Loucy (cell line): ENCODE measurements around the gene HEPN1.

ENCODE experiments used
- H2AFZ ChIP-seq: fragments of 200-600 bp; sonication (generic); 2 replicates; pipeline ENCODE4 v1.6.0; 2016; ENCODE audit warnings: antibody characterized with exemption, mild to moderate bottlenecking, low read length, moderate library complexity
- H3F3A ChIP-seq: fragments of 200-600 bp; 2 replicates; pipeline ENCODE4 v1.6.0; 2016; ENCODE audit warnings: antibody characterized with exemption, low read depth, mild to moderate bottlenecking
- H3K27me3 ChIP-seq: fragments of 200-600 bp; sonication (generic); 2 replicates; pipeline ENCODE4 v1.6.1; 2014; ENCODE audit warnings: low read length, mild to moderate bottlenecking; ENCODE audit not compliant: insufficient read depth, poor library complexity, severe bottlenecking
- H3K36me3 ChIP-seq: fragments of 200-600 bp; sonication (generic); 2 replicates; pipeline ENCODE4 v1.6.1; 2016; ENCODE audit warnings: low read length; ENCODE audit not compliant: insufficient read depth
- H3K4me1 ChIP-seq: fragments of 200-600 bp; sonication (generic); 2 replicates; pipeline ENCODE4 v1.5.1; 2014; ENCODE audit warnings: low read length, mild to moderate bottlenecking; ENCODE audit not compliant: insufficient read depth, poor library complexity, severe bottlenecking
- H3K4me2 ChIP-seq: fragments of 200-600 bp; sonication (generic); 2 replicates; pipeline ENCODE4 v1.6.0; 2014; ENCODE audit warnings: antibody characterized with exemption, low read length, low read depth, mild to moderate bottlenecking; ENCODE audit not compliant: poor library complexity, severe bottlenecking
- H3K4me3 ChIP-seq: fragments of 200-600 bp; sonication (generic); 2 replicates; pipeline ENCODE4 v1.5.1; 2014; ENCODE audit warnings: low read length, mild to moderate bottlenecking, mixed read lengths; ENCODE audit not compliant: poor library complexity, severe bottlenecking
- H3K79me2 ChIP-seq: fragments of 200-600 bp; sonication (generic); 2 replicates; pipeline ENCODE4 v1.6.1; 2014; ENCODE audit warnings: low read length; ENCODE audit not compliant: insufficient read depth
- H3K9ac ChIP-seq: fragments of 200-600 bp; sonication (generic); 2 replicates; pipeline ENCODE4 v1.6.0; 2014; ENCODE audit warnings: mild to moderate bottlenecking, low read depth, low read length, moderate library complexity; ENCODE audit not compliant: poor library complexity, severe bottlenecking
- H3K9me2 ChIP-seq: fragments of 200-600 bp; sonication (generic); replicated peaks from 2 replicates; pipeline ENCODE4 v1.6.1; 2016; ENCODE audit warnings: low read depth, low read length, mixed read lengths
- H3K9me3 ChIP-seq: fragments of 200-600 bp; sonication (generic); 2 replicates; pipeline ENCODE4 v1.6.1; 2014; ENCODE audit warnings: mild to moderate bottlenecking, antibody characterized with exemption, low read length, low read depth; ENCODE audit not compliant: insufficient read depth
- H4K20me1 ChIP-seq: fragments of 200-600 bp; sonication (generic); 2 replicates; pipeline ENCODE4 v1.6.0; 2014; ENCODE audit warnings: antibody characterized with exemption, low read length, mild to moderate bottlenecking; ENCODE audit not compliant: insufficient read depth, poor library complexity, severe bottlenecking
- EZH2phosphoT487 ChIP-seq: fragments of 200-600 bp; IDR thresholded peaks from 2 replicates; pipeline ENCODE4 v1.6.1; 2018; ENCODE audit warnings: antibody characterized with exemption, mild to moderate bottlenecking, moderate library complexity, borderline replicate concordance
- TF ChIP-seq, protein P1 (sequence below): fragments of 200-600 bp; sonication (generic); conservative IDR thresholded peaks from 2 replicates; pipeline ENCODE4 v1.5.1; 2014; ENCODE audit warnings: mild to moderate bottlenecking, antibody characterized with exemption, low read length

HEPN1 gene

DNA sequence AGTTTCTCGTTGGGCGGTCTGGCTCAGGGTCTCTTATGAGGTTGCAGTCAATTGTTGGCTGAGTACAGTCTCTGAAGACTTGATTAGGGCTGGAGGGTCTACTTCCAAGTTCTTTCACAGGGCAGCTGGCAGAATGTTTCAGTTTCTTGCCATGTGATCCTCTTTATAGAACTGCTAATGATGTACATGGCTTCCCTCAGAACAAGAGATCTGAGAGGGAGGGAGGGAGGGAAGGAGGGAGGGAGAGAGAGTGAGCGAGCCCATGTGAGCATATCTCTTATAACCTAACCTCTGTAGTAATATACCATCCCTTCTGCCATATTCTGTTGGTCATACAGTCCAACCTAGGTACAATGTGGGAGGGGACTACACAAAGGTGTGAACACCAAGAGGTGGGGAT lies 32.3 kb downstream of the HEPN1 start:
- TF ChIP-seq, protein P1, sequence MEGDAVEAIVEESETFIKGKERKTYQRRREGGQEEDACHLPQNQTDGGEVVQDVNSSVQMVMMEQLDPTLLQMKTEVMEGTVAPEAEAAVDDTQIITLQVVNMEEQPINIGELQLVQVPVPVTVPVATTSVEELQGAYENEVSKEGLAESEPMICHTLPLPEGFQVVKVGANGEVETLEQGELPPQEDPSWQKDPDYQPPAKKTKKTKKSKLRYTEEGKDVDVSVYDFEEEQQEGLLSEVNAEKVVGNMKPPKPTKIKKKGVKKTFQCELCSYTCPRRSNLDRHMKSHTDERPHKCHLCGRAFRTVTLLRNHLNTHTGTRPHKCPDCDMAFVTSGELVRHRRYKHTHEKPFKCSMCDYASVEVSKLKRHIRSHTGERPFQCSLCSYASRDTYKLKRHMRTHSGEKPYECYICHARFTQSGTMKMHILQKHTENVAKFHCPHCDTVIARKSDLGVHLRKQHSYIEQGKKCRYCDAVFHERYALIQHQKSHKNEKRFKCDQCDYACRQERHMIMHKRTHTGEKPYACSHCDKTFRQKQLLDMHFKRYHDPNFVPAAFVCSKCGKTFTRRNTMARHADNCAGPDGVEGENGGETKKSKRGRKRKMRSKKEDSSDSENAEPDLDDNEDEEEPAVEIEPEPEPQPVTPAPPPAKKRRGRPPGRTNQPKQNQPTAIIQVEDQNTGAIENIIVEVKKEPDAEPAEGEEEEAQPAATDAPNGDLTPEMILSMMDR, result no peak
- no peak for TF ChIP-seq EZH2phosphoT487
- H3K9ac ChIP-seq, result peak overlapping the region; percentile 40

DNA sequence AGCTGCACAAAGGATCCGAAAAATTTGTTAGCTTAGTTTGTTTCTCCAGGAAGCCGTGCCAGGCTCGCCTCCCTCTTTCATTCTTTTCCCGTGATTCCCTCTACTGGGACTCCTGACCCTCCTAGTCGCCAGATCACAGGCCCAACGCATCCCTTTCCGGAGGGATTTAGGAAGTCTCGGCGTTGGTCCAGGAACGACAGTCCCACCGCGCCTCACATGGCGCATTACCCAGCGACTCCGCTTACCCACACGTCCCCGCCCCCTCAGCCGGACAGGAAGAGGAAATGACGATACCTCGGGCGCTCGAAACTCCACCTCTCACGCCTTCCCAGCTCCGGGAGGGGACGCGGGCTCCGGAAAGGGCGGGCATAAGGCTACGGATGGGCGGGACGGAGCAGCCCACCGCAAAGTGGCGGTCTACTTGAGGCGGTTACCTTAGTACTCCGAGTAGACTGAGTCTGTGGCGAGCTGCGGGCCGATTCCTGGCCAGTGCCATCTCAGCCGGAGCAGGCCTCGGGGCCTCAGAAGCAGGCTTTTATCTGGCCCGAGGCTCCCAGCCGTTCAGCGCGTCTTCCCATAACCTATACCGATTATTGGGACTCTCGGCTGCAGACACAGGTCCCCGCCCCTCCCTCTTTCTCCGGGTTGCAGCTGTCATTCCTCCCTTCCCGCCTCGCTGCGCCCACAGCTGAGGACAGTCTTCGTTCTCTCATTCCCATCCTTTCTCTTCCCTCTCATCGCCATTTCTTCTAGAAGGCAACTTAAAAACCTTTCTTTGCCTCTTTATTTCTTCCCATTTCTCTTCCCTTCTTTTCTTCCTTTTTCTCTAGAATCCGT lies 34.9 kb downstream of the HEPN1 start, which contains the start of gene CCDC15:
Gene CCDC15, plus strand, starts transcription at position 450 of the 837 bp plus-strand sequence. CDS start 531 bp downstream, outside the sequence.
- H3K36me3 ChIP-seq, result no peaks in the 10 kb centered on the region
- H3K27me3 ChIP-seq, result no peaks in the 10 kb centered on the region
- H3K9me3 ChIP-seq, result no peaks in the 10 kb centered on the region
- peaks cover 7% of the 10 kb centered on the region for H4K20me1 ChIP-seq
- H3F3A ChIP-seq, result peaks cover 14% of the 10 kb centered on the region
- peak within 1 kb of the TSS; percentile 98 for H3K9ac ChIP-seq
- TF ChIP-seq, protein P1, result no peak
- TF ChIP-seq EZH2phosphoT487, result no peak
- H3K79me2 ChIP-seq, result peaks cover 46% of the 10 kb centered on the region
- H3K4me3 ChIP-seq, result peak within 1 kb of the TSS; percentile 98
- H3K4me1 ChIP-seq, result peaks cover 79% of the 10 kb centered on the region
- peak within 1 kb of the TSS; percentile 86 for H2AFZ ChIP-seq
- no peaks in the 10 kb centered on the region for H3K9me2 ChIP-seq
- H3K4me2 ChIP-seq, result peak within 1 kb of the TSS; percentile 94

More for the DNA sequence above, 32.3 kb downstream of the HEPN1 start:
- peaks cover 7% of the 10 kb centered on the region for H4K20me1 ChIP-seq
- H3K4me3 ChIP-seq, result peak overlapping the region; percentile 47
- 0 out of 2 replicates have a peak overlapping the region, but pooled peaks have one; percentile 3 for H2AFZ ChIP-seq
- peak overlapping the region; percentile 94 for H3K4me2 ChIP-seq
- H3K4me1 ChIP-seq, result peaks cover 57% of the 10 kb centered on the region
- H3F3A ChIP-seq, result peaks cover 14% of the 10 kb centered on the region
- no peaks in the 10 kb centered on the region for H3K27me3 ChIP-seq
- no peaks in the 10 kb centered on the region for H3K9me3 ChIP-seq
- no peaks in the 10 kb centered on the region for H3K36me3 ChIP-seq
- H3K79me2 ChIP-seq, result peaks cover 30% of the 10 kb centered on the region
- H3K9me2 ChIP-seq, result no peaks in the 10 kb centered on the region

DNA sequence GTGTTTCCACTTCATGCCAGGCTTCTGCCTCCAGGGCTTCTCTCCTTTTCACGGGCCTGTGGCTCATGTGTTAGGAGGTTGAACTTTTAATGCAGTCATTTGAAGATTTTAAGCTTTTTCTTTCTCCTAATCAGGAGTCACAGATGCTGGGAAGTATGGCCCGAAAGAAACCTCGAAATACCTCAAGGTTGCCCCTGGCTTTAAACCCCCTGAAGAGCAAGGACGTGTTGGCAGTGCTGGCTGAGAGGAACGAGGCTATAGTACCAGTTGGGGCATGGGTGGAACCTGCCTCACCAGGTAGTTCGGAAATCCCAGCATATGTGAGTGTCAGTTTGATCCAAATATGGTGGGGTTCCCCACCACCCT lies 35.5 kb downstream of the HEPN1 start:
- Histone ChIP-seq H3F3A (peaks cover 14% of the 10 kb centered on the region), H4K20me1 (peaks cover 7% of the 10 kb centered on the region), H3K4me1 (peaks cover 82% of the 10 kb centered on the region), H3K4me3 (peak overlapping the region; percentile 98), H3K36me3 (no peaks in the 10 kb centered on the region), H3K4me2 (peak overlapping the region; percentile 85), H3K9me2 (no peaks in the 10 kb centered on the region), H3K9me3 (no peaks in the 10 kb centered on the region), H3K79me2 (peaks cover 46% of the 10 kb centered on the region), H2AFZ (peak overlapping the region; percentile 86), H3K27me3 (no peaks in the 10 kb centered on the region), H3K9ac (peak overlapping the region; percentile 98)
- no peak for TF ChIP-seq EZH2phosphoT487
- TF ChIP-seq, protein P1, result no peak
